GM12864 (cell line): ENCODE measurements around the gene MRPL2.
"Not testable (repeated sequence)": the region's sequence is repeated elsewhere in the genome, so short reads cannot be mapped to it uniquely, and the experiment has no call there.

Experiments
- DNase-seq: peaks from one replicate; pipeline ENCODE4 v3.0.0-alpha.2; 2011; ENCODE audit warnings: low read depth
- H3K4me3 ChIP-seq: 2 replicates; pipeline ENCODE4 v1.5.1; 2011; ENCODE audit warnings: mild to moderate bottlenecking, low read depth, low read length, control low read depth
- CTCF ChIP-seq: IDR thresholded peaks from 2 replicates; pipeline ENCODE4 v1.5.1; 2011; ENCODE audit warnings: low read depth, mild to moderate bottlenecking, moderate library complexity, low read length, control low read depth, inconsistent platforms; ENCODE audit errors: missing control alignments

Gene MRPL2

GRCh38 chr6:43090559-43090956 lies 31.3 kb upstream of the MRPL2 start:
- no peak for TF ChIP-seq CTCF

GRCh38 chr6:43089874-43090558 lies 30.8 kb upstream of the MRPL2 start:
- no peak for DNase-seq
- H3K4me3 ChIP-seq: no peak overlapping the region
- no peak for TF ChIP-seq CTCF

More at GRCh38 chr6:43090559-43090956, 31.3 kb upstream of the MRPL2 start:
- no peak for DNase-seq
- no peak overlapping the region for H3K4me3 ChIP-seq

GRCh38 chr6:43089467-43089866 lies 30.2 kb upstream of the MRPL2 start:
- no peak for TF ChIP-seq CTCF
- DNase-seq: no peak
- no peak overlapping the region for H3K4me3 ChIP-seq

- no peak overlapping the region for H3K4me3 ChIP-seq
- DNase-seq: no peak
- no peak for TF ChIP-seq CTCF
Measured at GRCh38 chr6:43088654-43089056, 29.4 kb upstream of the MRPL2 start.

GRCh38 chr6:43086022-43086658 lies 26.9 kb upstream of the MRPL2 start:
- no peak overlapping the region for H3K4me3 ChIP-seq
- DNase-seq: no peak
- TF ChIP-seq CTCF: no peak

- no peak for DNase-seq
- TF ChIP-seq CTCF: no peak
- H3K4me3 ChIP-seq: no peak overlapping the region
Measured at GRCh38 chr6:43082806-43083655, 23.8 kb upstream of the MRPL2 start.

- H3K4me3 ChIP-seq, DNase-seq: not testable (repeated sequence)
Measured at GRCh38 chr6:43081922-43082321, 22.7 kb upstream of the MRPL2 start.
